K562 (cell line): Measurements from ENCODE around the gene WDR90. TPM values are rescaled to one million over a fixed set of nuclear protein-coding genes. Genes with fewer than 3 reads are reported as not detected.

ENCODE experiments used
- BRD4 ChIP-seq: fragments of 200-600 bp; sonication (generic); IDR thresholded peaks from 2 replicates; pipeline ENCODE4 v1.6.1; 2017; ENCODE audit warnings: inconsistent platforms
- CTBP1 ChIP-seq: fragments of 450-650 bp; IDR thresholded peaks from 2 replicates; pipeline ENCODE4 v1.6.1; 2016; ENCODE audit warnings: borderline replicate concordance
- EWSR1 ChIP-seq: fragments of 450-650 bp; IDR thresholded peaks from 2 replicates; pipeline ENCODE4 v1.6.1; 2018; ENCODE audit warnings: borderline replicate concordance, mild to moderate bottlenecking, low read depth, moderate library complexity; ENCODE audit not compliant: partially characterized antibody
- HDAC2 ChIP-seq: fragments of 450-650 bp; IDR thresholded peaks from 2 replicates; pipeline ENCODE4 v1.6.1; 2016; ENCODE audit warnings: mild to moderate bottlenecking
- KLF1 ChIP-seq: fragments of 450-650 bp; IDR thresholded peaks from 2 replicates; pipeline ENCODE4 v1.6.1; 2016; ENCODE audit warnings: missing genetic modification characterization, missing compliant biosample characterization
- PHB2 ChIP-seq: fragments of 450-650 bp; IDR thresholded peaks from 2 replicates; pipeline ENCODE4 v1.6.1; 2017; ENCODE audit warnings: low read depth
- RBM17 ChIP-seq: fragments of 200-400 bp; formaldehyde crosslinking; IDR thresholded peaks from 2 replicates; pipeline ENCODE4 v1.6.1; 2017; ENCODE audit warnings: low read depth, mild to moderate bottlenecking, low read length, borderline replicate concordance
- SMC3 ChIP-seq: conservative IDR thresholded peaks from 2 replicates; pipeline ENCODE4 v1.6.1; 2011; ENCODE audit warnings: low read depth, low read length, improper control_type of control experiment; ENCODE audit not compliant: insufficient read depth
- SP1 ChIP-seq: sonication (generic); formaldehyde crosslinking; IDR thresholded peaks from 2 replicates; pipeline ENCODE4 v1.8.1; 2022; ENCODE audit warnings: mild to moderate bottlenecking, missing genetic modification reagents
- ZNF175 ChIP-seq: fragments of 200-800 bp; sonication (Bioruptor generic); IDR thresholded peaks from 2 replicates; pipeline ENCODE4 v1.6.1; 2016; ENCODE audit warnings: low read depth, mild to moderate bottlenecking, missing genetic modification characterization, missing compliant biosample characterization
- polyA plus RNA-seq, 8 experiments: library from polyadenylated mRNA; depleted of rRNA in 4 of 8; stranded (reverse) in 5 of 8; unstranded in 3 of 8; fragments of >200 nt; fragmentation: Nextera tagmentation in 2 of 8; fragmentation: Illumina TruSeq in 1 of 8; extraction: Ambion mirVana in 2 of 8; extraction: Trizol in 1 of 8; gene quantifications; 2 replicates each; pipeline versions ENCODE4 v1.2.1 to v1.2.3, GENCODE V29; 2011 to 2014; ENCODE audit warnings: inconsistent platforms in 1 of 8, missing spikeins in 1 of 8
- total RNA-seq, 7 experiments: library from RNA; depleted of rRNA in 6 of 7; stranded (reverse); fragments of >200 nt in 6 of 7; fragmentation: Illumina TruSeq in 2 of 7; extraction: Trizol in 2 of 7; gene quantifications; 2 replicates each; pipeline versions ENCODE4 v1.2.1 to v1.2.3, GENCODE V29; 2011 to 2021; ENCODE audit warnings: low replicate concordance in 1 of 7
- TF ChIP-seq, protein P1 (sequence below): fragments of 200-600 bp; sonication (generic); IDR thresholded peaks from one replicate; pipeline ENCODE4 v1.6.1; 2012; ENCODE audit warnings: mild to moderate bottlenecking, low read depth, low read length, inconsistent platforms
- TF ChIP-seq, protein P2 (sequence below): fragments of 450-650 bp; conservative IDR thresholded peaks from 2 replicates; pipeline ENCODE4 v1.6.1; 2016; ENCODE audit warnings: missing genetic modification characterization, low read depth, mild to moderate bottlenecking, control low read depth, missing compliant biosample characterization
- TF ChIP-seq, protein P3 (sequence below): fragments of 450-650 bp; conservative IDR thresholded peaks from 2 replicates; pipeline ENCODE4 v1.6.1; 2016; ENCODE audit warnings: missing genetic modification characterization, low read depth, mild to moderate bottlenecking, missing compliant biosample characterization, moderate library complexity

The WDR90 gene
- total and polyA plus RNA-seq, 9 of the 15 experiments (the other 6 are each of a cell fraction or from before 2014, with no cell fraction given), result 0.44 to 12.6 (median 3.3) TPM

DNA sequence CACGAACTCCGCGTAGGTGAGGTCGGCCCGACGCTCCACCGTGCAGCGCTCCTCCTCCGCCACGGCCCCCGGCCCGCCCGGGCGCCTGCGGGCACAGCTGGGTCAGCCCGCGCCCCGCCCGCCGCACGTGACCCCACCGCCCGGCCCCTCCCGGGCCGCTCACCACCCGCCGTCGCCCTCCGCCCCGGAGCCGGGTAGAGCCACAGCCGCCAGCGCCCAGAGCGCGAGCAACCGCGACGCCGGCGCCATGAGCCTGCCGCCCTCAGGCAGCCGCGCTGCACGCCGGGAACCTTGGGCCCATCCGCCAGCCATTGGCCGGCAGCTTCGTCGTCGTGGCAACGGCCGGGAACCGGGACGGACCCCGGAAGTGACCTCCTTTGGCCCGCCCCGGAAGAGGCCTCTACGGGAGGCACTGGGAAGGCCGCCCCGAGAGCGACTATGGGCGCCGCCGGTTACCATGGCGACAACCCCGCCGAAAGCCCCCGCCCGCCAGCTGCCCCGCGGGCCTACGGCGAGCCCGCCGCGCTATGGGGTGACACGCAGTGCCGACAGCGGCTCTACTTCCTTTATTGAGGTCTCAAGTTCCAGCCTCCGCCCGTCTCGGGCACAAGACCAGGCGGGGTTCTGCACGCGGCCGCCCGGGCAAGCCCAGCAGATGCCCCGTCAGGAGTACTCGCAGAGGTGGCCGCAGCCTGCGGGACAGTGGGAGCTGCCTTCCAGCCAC is 35.1 kb downstream of the WDR90 start, which contains the start of gene JMJD8 (continued):
- TF ChIP-seq, protein P1, sequence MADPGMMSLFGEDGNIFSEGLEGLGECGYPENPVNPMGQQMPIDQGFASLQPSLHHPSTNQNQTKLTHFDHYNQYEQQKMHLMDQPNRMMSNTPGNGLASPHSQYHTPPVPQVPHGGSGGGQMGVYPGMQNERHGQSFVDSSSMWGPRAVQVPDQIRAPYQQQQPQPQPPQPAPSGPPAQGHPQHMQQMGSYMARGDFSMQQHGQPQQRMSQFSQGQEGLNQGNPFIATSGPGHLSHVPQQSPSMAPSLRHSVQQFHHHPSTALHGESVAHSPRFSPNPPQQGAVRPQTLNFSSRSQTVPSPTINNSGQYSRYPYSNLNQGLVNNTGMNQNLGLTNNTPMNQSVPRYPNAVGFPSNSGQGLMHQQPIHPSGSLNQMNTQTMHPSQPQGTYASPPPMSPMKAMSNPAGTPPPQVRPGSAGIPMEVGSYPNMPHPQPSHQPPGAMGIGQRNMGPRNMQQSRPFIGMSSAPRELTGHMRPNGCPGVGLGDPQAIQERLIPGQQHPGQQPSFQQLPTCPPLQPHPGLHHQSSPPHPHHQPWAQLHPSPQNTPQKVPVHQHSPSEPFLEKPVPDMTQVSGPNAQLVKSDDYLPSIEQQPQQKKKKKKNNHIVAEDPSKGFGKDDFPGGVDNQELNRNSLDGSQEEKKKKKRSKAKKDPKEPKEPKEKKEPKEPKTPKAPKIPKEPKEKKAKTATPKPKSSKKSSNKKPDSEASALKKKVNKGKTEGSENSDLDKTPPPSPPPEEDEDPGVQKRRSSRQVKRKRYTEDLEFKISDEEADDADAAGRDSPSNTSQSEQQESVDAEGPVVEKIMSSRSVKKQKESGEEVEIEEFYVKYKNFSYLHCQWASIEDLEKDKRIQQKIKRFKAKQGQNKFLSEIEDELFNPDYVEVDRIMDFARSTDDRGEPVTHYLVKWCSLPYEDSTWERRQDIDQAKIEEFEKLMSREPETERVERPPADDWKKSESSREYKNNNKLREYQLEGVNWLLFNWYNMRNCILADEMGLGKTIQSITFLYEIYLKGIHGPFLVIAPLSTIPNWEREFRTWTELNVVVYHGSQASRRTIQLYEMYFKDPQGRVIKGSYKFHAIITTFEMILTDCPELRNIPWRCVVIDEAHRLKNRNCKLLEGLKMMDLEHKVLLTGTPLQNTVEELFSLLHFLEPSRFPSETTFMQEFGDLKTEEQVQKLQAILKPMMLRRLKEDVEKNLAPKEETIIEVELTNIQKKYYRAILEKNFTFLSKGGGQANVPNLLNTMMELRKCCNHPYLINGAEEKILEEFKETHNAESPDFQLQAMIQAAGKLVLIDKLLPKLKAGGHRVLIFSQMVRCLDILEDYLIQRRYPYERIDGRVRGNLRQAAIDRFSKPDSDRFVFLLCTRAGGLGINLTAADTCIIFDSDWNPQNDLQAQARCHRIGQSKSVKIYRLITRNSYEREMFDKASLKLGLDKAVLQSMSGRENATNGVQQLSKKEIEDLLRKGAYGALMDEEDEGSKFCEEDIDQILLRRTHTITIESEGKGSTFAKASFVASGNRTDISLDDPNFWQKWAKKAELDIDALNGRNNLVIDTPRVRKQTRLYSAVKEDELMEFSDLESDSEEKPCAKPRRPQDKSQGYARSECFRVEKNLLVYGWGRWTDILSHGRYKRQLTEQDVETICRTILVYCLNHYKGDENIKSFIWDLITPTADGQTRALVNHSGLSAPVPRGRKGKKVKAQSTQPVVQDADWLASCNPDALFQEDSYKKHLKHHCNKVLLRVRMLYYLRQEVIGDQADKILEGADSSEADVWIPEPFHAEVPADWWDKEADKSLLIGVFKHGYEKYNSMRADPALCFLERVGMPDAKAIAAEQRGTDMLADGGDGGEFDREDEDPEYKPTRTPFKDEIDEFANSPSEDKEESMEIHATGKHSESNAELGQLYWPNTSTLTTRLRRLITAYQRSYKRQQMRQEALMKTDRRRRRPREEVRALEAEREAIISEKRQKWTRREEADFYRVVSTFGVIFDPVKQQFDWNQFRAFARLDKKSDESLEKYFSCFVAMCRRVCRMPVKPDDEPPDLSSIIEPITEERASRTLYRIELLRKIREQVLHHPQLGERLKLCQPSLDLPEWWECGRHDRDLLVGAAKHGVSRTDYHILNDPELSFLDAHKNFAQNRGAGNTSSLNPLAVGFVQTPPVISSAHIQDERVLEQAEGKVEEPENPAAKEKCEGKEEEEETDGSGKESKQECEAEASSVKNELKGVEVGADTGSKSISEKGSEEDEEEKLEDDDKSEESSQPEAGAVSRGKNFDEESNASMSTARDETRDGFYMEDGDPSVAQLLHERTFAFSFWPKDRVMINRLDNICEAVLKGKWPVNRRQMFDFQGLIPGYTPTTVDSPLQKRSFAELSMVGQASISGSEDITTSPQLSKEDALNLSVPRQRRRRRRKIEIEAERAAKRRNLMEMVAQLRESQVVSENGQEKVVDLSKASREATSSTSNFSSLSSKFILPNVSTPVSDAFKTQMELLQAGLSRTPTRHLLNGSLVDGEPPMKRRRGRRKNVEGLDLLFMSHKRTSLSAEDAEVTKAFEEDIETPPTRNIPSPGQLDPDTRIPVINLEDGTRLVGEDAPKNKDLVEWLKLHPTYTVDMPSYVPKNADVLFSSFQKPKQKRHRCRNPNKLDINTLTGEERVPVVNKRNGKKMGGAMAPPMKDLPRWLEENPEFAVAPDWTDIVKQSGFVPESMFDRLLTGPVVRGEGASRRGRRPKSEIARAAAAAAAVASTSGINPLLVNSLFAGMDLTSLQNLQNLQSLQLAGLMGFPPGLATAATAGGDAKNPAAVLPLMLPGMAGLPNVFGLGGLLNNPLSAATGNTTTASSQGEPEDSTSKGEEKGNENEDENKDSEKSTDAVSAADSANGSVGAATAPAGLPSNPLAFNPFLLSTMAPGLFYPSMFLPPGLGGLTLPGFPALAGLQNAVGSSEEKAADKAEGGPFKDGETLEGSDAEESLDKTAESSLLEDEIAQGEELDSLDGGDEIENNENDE, result no peak
- TF ChIP-seq SMC3 (no peak), SP1 (peak; percentile 87), PHB2 (no peak), CTBP1 (0 out of 2 replicates have a peak, but pooled peaks have one; percentile 29), KLF1 (tag) (peak; percentile 37; the same call in 1 of the 2 replicates), HDAC2 (no peak), EWSR1 (no peak), ZNF175 (no peak; the same call in 1 of the 2 replicates), RBM17 (no peak), BRD4 (no peak)
- TF ChIP-seq, protein P2, sequence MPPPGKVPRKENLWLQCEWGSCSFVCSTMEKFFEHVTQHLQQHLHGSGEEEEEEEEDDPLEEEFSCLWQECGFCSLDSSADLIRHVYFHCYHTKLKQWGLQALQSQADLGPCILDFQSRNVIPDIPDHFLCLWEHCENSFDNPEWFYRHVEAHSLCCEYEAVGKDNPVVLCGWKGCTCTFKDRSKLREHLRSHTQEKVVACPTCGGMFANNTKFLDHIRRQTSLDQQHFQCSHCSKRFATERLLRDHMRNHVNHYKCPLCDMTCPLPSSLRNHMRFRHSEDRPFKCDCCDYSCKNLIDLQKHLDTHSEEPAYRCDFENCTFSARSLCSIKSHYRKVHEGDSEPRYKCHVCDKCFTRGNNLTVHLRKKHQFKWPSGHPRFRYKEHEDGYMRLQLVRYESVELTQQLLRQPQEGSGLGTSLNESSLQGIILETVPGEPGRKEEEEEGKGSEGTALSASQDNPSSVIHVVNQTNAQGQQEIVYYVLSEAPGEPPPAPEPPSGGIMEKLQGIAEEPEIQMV (tag), result no peak
- TF ChIP-seq, protein P3, sequence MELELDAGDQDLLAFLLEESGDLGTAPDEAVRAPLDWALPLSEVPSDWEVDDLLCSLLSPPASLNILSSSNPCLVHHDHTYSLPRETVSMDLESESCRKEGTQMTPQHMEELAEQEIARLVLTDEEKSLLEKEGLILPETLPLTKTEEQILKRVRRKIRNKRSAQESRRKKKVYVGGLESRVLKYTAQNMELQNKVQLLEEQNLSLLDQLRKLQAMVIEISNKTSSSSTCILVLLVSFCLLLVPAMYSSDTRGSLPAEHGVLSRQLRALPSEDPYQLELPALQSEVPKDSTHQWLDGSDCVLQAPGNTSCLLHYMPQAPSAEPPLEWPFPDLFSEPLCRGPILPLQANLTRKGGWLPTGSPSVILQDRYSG (tag), result no peak
